ENCODE data around the gene NEK3.

- TF ChIP-seq CTCF (IDR thresholded peaks at IDR 0.05): no peak
- no peak for TF ChIP-seq POLR2A (IDR thresholded peaks at IDR 0.05)
These were observed 36.0 kb upstream of the NEK3 start for GRCh38 chr13:52195401-52195837.
